Myometrial cell (primary cell): ENCODE results near the gene DDIT4L. TPM values are rescaled to one million over a fixed set of nuclear protein-coding genes. Genes with fewer than 3 reads are reported as not detected.

Source experiments
- total RNA-seq: library from RNA; depleted of rRNA; stranded (reverse); fragments of >200 nt; gene quantifications from 2 replicates; pipeline ENCODE4 v1.2.3, GENCODE V29; 2015

Gene DDIT4L, protein sequence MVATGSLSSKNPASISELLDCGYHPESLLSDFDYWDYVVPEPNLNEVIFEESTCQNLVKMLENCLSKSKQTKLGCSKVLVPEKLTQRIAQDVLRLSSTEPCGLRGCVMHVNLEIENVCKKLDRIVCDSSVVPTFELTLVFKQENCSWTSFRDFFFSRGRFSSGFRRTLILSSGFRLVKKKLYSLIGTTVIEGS
- total RNA-seq: 2.3 and 3.5 TPM in 2 replicates

GRCh38 chr4:100189820-100190642 lies at the start of gene DDIT4L:
Gene DDIT4L (minus strand): TSS chr4:100190468. CDS start chr4:100189983, 485 bp downstream.

Other genes starting within 250 kb of the DDIT4L start
- 12.7 and 17.7 TPM in 2 replicates for gene DNAJB14, start 243.8 kb downstream of the DDIT4L start, total RNA-seq
- 1,266 and 1,372 TPM in 2 replicates for gene H2AZ1, start 240.2 kb downstream of the DDIT4L start, total RNA-seq